Femur (tissue), 1 donor: Measurements from ENCODE around the gene HSPB9.

Source experiments
- DNase-seq: peaks from one replicate; pipeline ENCODE4 v3.0.0-alpha.2; 2017

Gene HSPB9

DNA sequence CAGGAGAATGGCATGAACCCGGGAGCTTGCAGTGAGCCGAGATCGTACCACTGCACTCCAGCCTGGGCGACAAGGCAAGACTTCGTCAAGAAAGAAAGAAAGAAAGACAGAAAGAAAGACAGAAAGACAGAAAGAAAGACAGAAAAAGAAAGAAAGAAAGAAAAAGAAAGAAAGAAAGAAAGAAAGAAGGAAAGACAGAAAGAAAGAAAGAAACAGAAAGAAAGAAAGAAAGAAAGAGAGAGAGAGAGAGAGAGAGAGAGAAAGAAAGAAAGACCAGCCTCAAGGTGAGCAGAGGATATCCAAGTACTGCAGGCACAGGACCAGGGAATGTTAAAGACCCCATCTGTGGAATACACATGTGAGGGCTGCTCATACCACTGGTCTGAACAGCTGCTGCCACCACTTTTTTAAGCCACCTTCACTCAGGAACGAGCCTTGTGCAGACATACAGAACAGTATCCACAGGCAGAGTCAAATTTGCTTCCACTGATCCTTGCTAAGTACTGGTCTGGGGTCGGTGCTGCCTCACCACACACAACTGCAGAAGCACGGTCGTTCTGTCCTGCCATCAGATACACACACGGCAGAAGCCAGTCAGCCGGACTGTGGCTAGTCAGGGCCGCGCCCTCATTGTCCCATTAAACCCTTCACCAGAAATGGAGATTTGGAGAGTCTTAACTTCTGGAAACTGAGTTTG lies 24.5 kb downstream of the HSPB9 start:
- no peak for DNase-seq

DNA sequence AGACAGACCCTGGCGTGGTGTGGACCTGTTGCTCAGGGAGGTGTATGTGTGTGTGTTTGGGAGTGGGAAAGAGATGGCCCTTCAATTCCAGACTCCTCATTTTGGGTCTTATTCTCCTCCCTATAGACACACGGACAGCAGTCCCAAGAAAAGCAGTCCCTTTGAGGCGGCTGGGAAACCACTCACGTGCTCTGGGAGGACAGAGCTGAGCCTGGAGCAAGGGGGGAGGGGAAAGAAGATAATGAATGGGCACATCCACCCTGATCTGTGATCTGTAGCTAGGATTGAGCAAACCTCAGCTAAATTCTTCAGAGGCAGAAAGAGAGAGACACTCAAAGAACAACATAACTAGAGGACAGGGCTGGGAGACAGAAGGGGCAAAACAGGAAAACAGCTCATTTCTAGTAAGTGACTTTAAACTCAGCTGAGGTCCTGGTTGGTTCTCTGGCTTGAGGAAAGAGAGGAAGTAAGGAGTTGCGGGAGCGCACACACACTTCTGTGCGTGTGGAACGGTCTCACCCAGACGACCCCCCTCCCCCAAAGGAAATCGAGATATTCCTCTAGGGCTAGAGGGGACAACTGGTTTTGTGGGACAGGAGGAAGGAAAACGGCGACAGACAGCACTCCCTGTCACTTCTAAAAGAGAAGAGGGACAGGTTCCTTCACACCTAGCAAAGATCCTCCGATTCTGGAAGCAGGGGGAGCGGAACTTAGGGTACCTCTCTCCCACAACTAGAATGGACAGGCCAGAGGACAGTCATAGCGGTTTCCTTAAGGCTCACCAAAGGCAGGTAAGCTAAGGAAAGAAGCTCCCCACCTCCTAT lies 31.5 kb downstream of the HSPB9 start:
- DNase-seq = no peak

DNA sequence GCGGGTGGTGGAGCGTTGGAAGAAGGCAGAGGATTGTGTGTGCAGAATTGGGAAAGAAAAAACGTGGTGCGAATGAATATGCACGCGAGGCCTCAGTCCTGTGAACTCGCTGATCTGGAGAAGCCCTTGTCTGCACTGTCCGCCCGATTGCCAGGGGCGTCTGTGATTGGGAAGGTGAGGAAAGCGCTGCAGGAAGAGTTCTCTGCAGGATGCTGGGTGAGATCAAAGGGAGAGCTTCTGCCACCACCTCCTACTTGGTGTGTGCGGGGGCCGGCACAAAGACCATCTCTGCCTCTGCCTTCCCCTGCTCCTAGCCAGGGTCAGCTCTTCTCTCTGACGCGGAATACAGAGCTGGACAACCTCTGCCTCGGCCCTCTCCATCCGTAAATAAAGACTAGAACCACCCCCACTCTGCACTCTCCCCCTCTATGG lies 33.0 kb downstream of the HSPB9 start:
- no peak for DNase-seq

DNA sequence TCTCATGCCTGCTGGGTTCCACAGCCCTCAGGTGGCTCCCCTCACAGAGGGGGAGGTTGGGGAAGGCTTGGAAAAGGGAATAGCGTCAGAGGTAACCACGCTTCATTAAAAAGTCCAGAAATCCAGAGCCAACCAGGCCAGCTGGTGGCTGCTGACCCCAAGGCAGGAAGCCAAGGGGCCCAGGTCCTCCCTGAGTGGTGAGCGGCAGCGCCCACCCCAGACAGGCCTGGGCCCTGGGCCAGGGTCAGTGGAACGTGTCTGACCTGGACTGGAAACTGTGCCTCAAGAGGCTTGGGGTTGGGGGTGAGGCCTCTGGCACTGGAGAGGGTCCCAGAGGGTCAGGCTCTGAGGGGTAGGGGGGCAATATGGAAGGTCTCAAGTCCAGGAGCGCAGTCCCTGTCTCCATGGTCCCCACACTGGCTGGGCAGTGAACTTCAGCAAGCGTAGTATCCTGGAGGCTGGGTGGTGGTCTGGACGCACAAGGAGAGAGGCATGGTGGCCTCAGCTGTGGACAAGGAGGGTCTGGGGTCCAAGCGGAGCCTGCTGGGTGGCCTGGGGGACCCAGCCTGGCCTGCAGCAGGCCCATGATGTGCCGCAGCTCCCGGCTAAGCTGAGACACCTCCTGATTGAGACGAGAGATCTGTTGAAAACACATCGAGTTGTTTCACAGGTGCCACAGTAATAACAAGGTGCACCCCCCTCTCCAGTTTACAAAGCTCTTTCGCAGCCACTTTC lies 37.4 kb downstream of the HSPB9 start:
- DNase-seq = no peak

DNA sequence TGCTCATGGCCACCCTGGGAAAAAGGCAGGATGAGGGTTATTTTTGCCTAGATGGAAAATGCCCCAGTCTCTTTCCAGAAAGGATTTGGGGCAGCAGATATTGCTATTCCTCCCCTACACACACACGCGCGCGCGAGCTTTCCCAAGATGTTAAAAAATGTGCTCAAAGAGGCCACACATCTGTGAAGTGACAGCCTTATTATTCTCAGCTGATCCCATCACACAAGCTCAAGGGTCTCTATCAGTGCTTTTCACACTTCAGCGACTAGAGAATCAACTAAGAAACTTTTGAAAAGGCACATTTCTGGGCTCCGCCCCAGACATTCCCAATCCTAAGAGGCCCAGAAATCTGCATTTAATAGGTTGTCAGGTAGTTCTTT lies 37.9 kb downstream of the HSPB9 start:
- no peak for DNase-seq

DNA sequence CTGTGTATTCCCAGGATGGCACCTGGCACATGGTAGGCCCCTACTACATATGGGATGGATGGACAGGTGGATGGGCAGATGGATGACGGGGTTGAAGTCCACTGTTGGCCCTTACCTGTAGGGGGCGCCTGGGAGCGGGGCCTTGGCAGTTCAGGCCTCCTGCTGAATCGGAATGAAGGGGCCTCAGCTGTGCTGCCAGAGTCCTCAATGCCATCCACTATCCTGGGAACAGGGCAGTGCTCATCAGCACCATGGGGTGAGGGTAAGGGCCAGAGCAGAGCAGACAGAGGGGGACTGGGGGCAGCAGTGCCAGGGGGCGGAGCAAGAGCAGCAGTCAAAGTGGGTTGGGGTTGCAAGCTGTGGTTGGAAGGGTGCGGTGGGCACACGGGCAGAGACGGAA lies 40.5 kb downstream of the HSPB9 start:
- no peak for DNase-seq

DNA sequence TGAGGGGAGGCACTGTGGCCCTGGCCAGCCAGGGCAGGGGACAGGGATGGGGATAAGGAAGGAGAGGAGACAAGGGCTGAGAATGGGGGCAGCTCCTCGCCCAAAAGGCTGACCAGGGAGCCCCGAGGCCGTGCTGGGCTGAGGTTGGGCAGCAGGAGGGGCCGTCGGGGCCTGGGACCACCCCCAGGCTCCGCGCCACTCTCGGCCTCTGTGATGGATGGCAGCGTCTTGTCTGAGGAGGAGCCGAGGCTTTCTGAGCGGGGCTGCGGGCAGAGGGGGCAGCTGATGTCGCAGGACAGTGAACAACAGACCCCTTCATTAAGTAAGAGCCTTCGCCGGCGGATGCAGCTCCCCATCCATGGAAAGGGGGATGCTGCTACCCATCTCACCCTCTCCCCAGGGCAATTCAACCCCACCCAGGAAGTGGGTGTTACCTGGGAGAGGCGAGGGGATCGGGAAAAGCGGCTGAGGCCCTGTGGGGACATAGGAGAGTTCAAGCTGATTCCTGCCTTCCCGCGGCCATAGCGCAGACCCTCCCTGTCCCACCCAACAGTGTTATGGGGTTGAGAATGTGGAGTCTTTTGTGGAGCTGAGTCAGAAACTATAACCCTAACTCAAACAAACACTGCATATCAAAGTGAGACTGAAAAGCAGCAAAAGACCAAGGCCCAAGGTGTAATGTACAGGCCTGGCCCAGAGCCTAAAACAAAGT lies 41.2 kb downstream of the HSPB9 start:
- no peak for DNase-seq

DNA sequence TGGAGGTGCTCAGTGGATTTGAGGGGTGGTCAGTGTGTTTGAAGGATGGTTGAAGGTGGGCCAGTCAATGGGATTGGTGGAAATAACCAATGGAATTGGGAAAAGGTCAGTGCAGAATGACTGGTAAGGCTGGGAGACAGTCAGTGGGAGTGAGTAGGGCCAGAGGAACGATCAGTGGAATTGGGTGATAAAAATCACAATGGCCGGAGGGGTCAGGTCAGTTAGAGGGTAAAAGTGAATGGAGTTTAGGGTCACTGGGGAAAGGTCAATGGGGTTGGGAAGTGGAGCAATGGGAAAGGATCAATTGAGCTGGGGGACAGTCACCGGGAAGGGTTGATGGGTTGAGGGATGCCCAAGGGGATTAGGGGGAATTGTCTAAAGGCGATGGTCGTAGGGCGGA lies 43.1 kb downstream of the HSPB9 start:
- DNase-seq = no peak

DNA sequence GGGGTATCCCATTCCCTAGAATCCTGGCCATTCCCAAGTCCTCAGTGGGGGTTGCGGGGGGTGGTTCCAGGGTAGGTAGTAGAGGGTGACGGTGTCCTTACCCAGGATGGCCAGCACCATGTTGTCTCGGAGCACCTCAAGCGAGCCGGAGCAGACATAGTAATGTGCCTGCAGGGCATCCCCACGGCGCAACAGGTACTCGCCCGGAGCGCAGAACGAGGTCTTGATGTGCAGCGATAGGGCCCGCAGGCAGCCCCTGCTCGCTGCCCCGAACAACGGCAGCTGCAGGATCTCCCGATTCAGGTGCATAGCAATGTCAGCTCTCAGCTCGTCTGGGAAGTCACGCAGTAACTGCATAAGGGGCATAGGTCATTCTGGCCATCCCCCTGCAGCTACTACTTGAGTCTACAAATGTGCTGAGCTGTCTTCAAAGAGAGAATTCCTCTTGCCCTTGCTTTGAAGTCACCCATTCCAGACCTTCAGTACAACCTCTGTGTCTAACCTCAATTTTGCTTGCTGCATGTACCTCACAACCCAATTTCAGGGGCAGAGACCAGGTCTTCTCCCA lies 43.7 kb downstream of the HSPB9 start:
- no peak for DNase-seq

DNA sequence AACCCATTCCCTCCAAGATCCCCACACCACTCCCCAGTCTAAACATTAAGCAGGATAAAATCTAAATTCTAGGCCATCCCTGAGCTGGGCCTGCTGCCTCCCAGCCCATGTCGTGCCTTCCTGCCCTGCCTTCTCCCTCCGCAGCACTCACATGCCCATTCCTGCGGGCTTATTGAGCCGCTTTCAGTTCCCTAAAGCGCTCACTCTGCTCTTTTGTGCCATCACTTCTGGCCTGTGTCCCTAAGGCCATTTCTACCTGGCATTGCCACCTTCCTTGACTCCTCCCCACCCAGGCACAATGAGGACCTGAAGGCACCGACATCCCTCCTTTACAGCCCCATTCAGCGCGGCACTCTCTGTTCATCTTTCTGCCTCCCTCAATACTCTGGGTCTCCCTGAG lies 45.2 kb downstream of the HSPB9 start:
- DNase-seq = no peak

DNA sequence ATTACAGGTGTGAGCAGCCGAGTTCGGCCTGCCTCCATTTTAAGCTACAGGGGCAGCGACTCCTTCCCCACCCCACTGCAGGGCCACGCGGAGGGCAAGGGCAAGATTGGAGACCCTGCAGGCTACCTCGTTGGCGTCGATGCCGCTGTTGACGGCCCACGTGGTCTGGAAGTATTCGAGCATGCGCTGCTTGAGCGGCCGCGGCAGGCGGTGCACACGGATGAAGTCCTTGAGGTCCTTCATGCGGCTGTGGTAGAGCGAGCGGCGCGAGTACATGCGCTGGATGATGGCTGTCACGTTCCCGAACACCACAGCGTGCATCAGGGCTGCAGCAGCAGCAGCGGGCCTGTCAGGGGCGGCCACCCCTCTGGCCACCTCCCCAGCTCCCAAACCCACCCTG lies 46.7 kb downstream of the HSPB9 start:
- DNase-seq = no peak

DNA sequence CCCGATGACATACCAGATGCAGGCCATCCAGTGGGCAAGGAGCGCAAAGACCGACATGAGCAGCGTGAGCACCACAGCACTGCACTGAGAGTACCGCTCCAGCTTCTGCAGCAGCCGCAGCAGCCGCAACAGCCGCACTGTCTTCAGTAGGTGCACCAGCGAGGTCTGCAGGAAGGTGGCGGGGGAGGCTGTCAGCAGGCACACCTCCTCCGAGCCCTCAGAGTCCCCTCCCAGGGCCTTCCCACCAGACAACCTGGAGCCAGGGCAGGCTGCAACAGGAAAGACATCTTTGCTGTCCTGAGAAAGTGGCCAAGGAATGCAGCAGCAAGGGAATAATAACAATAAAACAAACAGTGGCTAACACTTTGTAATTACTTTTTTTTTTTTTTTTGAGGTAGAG lies 49.2 kb downstream of the HSPB9 start:
- DNase-seq = no peak
